GM18526 (cell line): ENCODE results near the gene PLD4.
A peak's percentile ranks its signal among the peaks of the same experiment; 100 is the strongest.

Experiments used
- POLR2A ChIP-seq: IDR thresholded peaks from 3 replicates; pipeline ENCODE4 v1.6.1; 2011; ENCODE audit not compliant: insufficient read length; ENCODE audit errors: extremely low read depth

PLD4 gene

GRCh38 chr14:104924421-104925213 is at the start of gene PLD4:
Gene PLD4 (plus strand): TSS chr14:104924879. CDS start chr14:104927141, 2,262 bp downstream.
- peak; percentile 24 for TF ChIP-seq POLR2A

GRCh38 chr14:104875412-104875751 is 49.3 kb upstream of the PLD4 start:
- TF ChIP-seq POLR2A, result no peak

- no peak for TF ChIP-seq POLR2A
Observed at GRCh38 chr14:104875811-104876210, 48.9 kb upstream of the PLD4 start.

- no peak for TF ChIP-seq POLR2A
Observed at GRCh38 chr14:104876251-104876699, 48.4 kb upstream of the PLD4 start.

GRCh38 chr14:104877066-104877805 is 47.4 kb upstream of the PLD4 start:
- no peak for TF ChIP-seq POLR2A

- TF ChIP-seq POLR2A, result no peak
Observed at GRCh38 chr14:104877806-104878550, 46.7 kb upstream of the PLD4 start.

- no peak for TF ChIP-seq POLR2A
Observed at GRCh38 chr14:104878582-104878981, 46.1 kb upstream of the PLD4 start.

- TF ChIP-seq POLR2A, result no peak
Observed at GRCh38 chr14:104879201-104879982, 45.3 kb upstream of the PLD4 start.

GRCh38 chr14:104879983-104880565 is 44.6 kb upstream of the PLD4 start:
- TF ChIP-seq POLR2A, result no peak

GRCh38 chr14:104880584-104881210 is 44.0 kb upstream of the PLD4 start:
- TF ChIP-seq POLR2A, result no peak

GRCh38 chr14:104881369-104881979 is 43.2 kb upstream of the PLD4 start:
- no peak for TF ChIP-seq POLR2A

GRCh38 chr14:104882325-104882973 is 42.2 kb upstream of the PLD4 start:
- TF ChIP-seq POLR2A, result no peak

GRCh38 chr14:104882991-104883660 is 41.6 kb upstream of the PLD4 start:
- TF ChIP-seq POLR2A, result no peak
